Middle frontal gyrus (tissue), 1 donor: ENCODE results near the gene PDXDC1.
"Not testable (repeated sequence)": the region's sequence is repeated elsewhere in the genome, so short reads cannot be mapped to it uniquely, and the experiment has no call there.

ENCODE experiments used
- DNase-seq: peaks from one replicate; pipeline ENCODE4 v3.0.0-alpha.2; 2015; ENCODE audit warnings: low spot score; ENCODE audit errors: extremely low spot score

PDXDC1 gene

GRCh38 chr16:14974656-14975417 is at the start of gene PDXDC1:
Gene PDXDC1 (plus strand): TSS chr16:14975026. CDS start chr16:14975200, 174 bp downstream.
- DNase-seq: peak; percentile 83

- DNase-seq: not testable (repeated sequence)
Measured at GRCh38 chr16:14928064-14928714, 46.6 kb upstream of the PDXDC1 start.

GRCh38 chr16:14929176-14929575 is 45.6 kb upstream of the PDXDC1 start:
- not testable (repeated sequence) for DNase-seq

GRCh38 chr16:14930246-14930645 is 44.6 kb upstream of the PDXDC1 start:
- DNase-seq: not testable (repeated sequence)

- DNase-seq: peak; percentile 2
Measured at GRCh38 chr16:14930971-14931370, 43.9 kb upstream of the PDXDC1 start.

GRCh38 chr16:14932581-14933375 is 42.0 kb upstream of the PDXDC1 start:
- not testable (repeated sequence) for DNase-seq

- DNase-seq: not testable (repeated sequence)
Measured at GRCh38 chr16:14937143-14937542, 37.7 kb upstream of the PDXDC1 start, which contains the start of gene NPIPA1. Gene NPIPA1 (plus strand): TSS chr16:14937443. CDS start chr16:14937443, 0 bp downstream.

- not testable (repeated sequence) for DNase-seq
Measured at GRCh38 chr16:14937994-14938393, 36.8 kb upstream of the PDXDC1 start.

GRCh38 chr16:14942686-14943085 is 32.1 kb upstream of the PDXDC1 start:
- DNase-seq: not testable (repeated sequence)

GRCh38 chr16:14955546-14956231 is 19.1 kb upstream of the PDXDC1 start:
- no peak for DNase-seq

GRCh38 chr16:14957576-14958322 is 17.1 kb upstream of the PDXDC1 start:
- no peak for DNase-seq

GRCh38 chr16:14958323-14958600 is 16.6 kb upstream of the PDXDC1 start:
- no peak for DNase-seq

GRCh38 chr16:14958970-14959369 is 15.9 kb upstream of the PDXDC1 start:
- DNase-seq: no peak

GRCh38 chr16:14961405-14962186 is 13.2 kb upstream of the PDXDC1 start:
- no peak for DNase-seq

GRCh38 chr16:14963281-14964173 is 11.3 kb upstream of the PDXDC1 start:
- no peak for DNase-seq

GRCh38 chr16:14965328-14965727 is 9.5 kb upstream of the PDXDC1 start:
- DNase-seq: no peak

GRCh38 chr16:14969795-14970194 is 5.0 kb upstream of the PDXDC1 start:
- DNase-seq: not testable (repeated sequence)

- not testable (repeated sequence) for DNase-seq
Measured at GRCh38 chr16:14971621-14972228, 3.1 kb upstream of the PDXDC1 start.
